Activated CD4-positive, alpha-beta T cell treated with anti-CD3 and anti-CD28 coated beads, Interleukin-2, Interleukin-4, amounts not matched to agents 100 ng/mL and 50 ng/mL, durations not matched to agents 16 hours and 8 hours (primary cell): ENCODE results near the gene GUCY1A2.
"Not testable (repeated sequence)": the region's sequence is repeated elsewhere in the genome, so short reads cannot be mapped to it uniquely, and the experiment has no call there.

ENCODE experiments used
- DNase-seq: peaks from one replicate; pipeline ENCODE4 v3.0.0-alpha.2; 2020; ENCODE audit warnings: low spot score

Gene GUCY1A2

GRCh38 chr11:107018219-107018901, at the start of gene GUCY1A2:
Gene GUCY1A2 (minus strand): TSS chr11:107018476. CDS start chr11:107018055, 421 bp downstream.
- no peak for DNase-seq

- DNase-seq: no peak
These were observed 36.1 kb upstream of the GUCY1A2 start for GRCh38 chr11:107054391-107054790.

GRCh38 chr11:107051332-107051731, 33.1 kb upstream of the GUCY1A2 start:
- DNase-seq: not testable (repeated sequence)

GRCh38 chr11:107050899-107051298, 32.6 kb upstream of the GUCY1A2 start:
- DNase-seq: not testable (repeated sequence)

- no peak for DNase-seq
These were observed 31.8 kb upstream of the GUCY1A2 start for GRCh38 chr11:107050121-107050520.

GRCh38 chr11:107044503-107044902, 26.2 kb upstream of the GUCY1A2 start:
- DNase-seq: no peak

- DNase-seq: peak; percentile 25
These were observed 25.1 kb upstream of the GUCY1A2 start for GRCh38 chr11:107043242-107044006.

- DNase-seq: no peak
These were observed 24.5 kb upstream of the GUCY1A2 start for GRCh38 chr11:107042748-107043147.

GRCh38 chr11:107041088-107041444, 22.8 kb upstream of the GUCY1A2 start:
- DNase-seq: no peak

- DNase-seq: no peak
These were observed 22.3 kb upstream of the GUCY1A2 start for GRCh38 chr11:107040433-107041087.

- DNase-seq: no peak
These were observed 7.4 kb upstream of the GUCY1A2 start for GRCh38 chr11:107025673-107026072.

GRCh38 chr11:107020594-107020993, 2.3 kb upstream of the GUCY1A2 start:
- no peak for DNase-seq

GRCh38 chr11:107018902-107019493, 722 bp upstream of the GUCY1A2 start:
- no peak for DNase-seq

GRCh38 chr11:107017433-107018218, 650 bp downstream of the GUCY1A2 start:
- peak; percentile 5 for DNase-seq

GRCh38 chr11:107017104-107017432, 1.2 kb downstream of the GUCY1A2 start:
- no peak for DNase-seq

GRCh38 chr11:107014871-107015270, 3.4 kb downstream of the GUCY1A2 start:
- no peak for DNase-seq

GRCh38 chr11:107011977-107012376, 6.3 kb downstream of the GUCY1A2 start:
- no peak for DNase-seq

- DNase-seq: no peak
These were observed 9.1 kb downstream of the GUCY1A2 start for GRCh38 chr11:107009190-107009589.

- DNase-seq: no peak
These were observed 12.0 kb downstream of the GUCY1A2 start for GRCh38 chr11:107006076-107006833.

- DNase-seq: no peak
These were observed 19.1 kb downstream of the GUCY1A2 start for GRCh38 chr11:106999196-106999595.

- DNase-seq: no peak
These were observed 19.4 kb downstream of the GUCY1A2 start for GRCh38 chr11:106998916-106999188.
